Measurements from ENCODE around the gene RRAD.
"Not testable (repeated sequence)": the region's sequence is repeated elsewhere in the genome, so short reads cannot be mapped to it uniquely, and the experiment has no call there.

The RRAD gene

DNA sequence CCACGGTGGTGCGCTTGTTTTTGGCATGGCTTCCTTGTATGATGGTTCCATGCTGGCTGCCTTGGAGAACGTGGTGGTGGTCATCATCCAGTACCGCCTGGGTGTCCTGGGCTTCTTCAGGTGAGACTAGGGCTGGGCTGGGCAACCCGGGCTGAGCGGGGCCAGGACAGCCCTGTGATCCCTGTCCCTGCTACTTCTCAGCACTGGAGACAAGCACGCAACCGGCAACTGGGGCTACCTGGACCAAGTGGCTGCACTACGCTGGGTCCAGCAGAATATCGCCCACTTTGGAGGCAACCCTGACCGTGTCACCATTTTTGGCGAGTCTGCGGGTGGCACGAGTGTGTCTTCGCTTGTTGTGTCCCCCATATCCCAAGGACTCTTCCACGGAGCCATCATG is 14.9 kb upstream of the RRAD start:
- Histone ChIP-seq H3K27ac (no peak overlapping the region), H3K9me3 (ENCODE audit: low read depth, low read length) (no peaks in the 10 kb centered on the region), H3K36me3 (ENCODE audit: insufficient read depth, low read length) (no peaks in the 10 kb centered on the region; the same call in 1 of the 2 replicates), H3K9ac (ENCODE audit: insufficient read length) (no peak overlapping the region), H3K4me3 (no peak overlapping the region)
- no peak for DNase-seq (ENCODE audit: low read depth, low spot score)
- TF ChIP-seq EZH2 (IDR thresholded peaks at IDR 0.05) (no peak), POLR2AphosphoS5 (IDR thresholded peaks at IDR 0.05; ENCODE audit: borderline replicate concordance, low read depth, low read length) (no peak), FOXP2 (optimal IDR thresholded peaks at IDR 0.05; ENCODE audit: control extremely low read depth, extremely low read length, insufficient read depth) (no peak)

GRCh38 chr16:66939366-66939765 is 14.0 kb upstream of the RRAD start:
- Histone ChIP-seq H3K4me3 (no peak overlapping the region), H3K27ac (no peak overlapping the region), H3K9ac (ENCODE audit: insufficient read length) (no peak overlapping the region), H3K36me3 (ENCODE audit: insufficient read depth, low read length) (no peaks in the 10 kb centered on the region; the same call in 1 of the 2 replicates), H3K9me3 (ENCODE audit: low read depth, low read length) (no peaks in the 10 kb centered on the region)
- TF ChIP-seq EZH2 (IDR thresholded peaks at IDR 0.05), result no peak
- no peak for DNase-seq (ENCODE audit: low read depth, low spot score)

- no peaks in the 10 kb centered on the region for H3K9me3 ChIP-seq (ENCODE audit: low read depth, low read length)
- DNase-seq (ENCODE audit: low read depth, low spot score), result no peak
- no peaks in the 10 kb centered on the region; the same call in 1 of the 2 replicates for H3K36me3 ChIP-seq (ENCODE audit: insufficient read depth, low read length)
- no peak overlapping the region for H3K4me3 ChIP-seq
- no peak for TF ChIP-seq POLR2AphosphoS5 (IDR thresholded peaks at IDR 0.05; ENCODE audit: borderline replicate concordance, low read depth, low read length)
- no peak for TF ChIP-seq EZH2 (IDR thresholded peaks at IDR 0.05)
- TF ChIP-seq FOXP2 (optimal IDR thresholded peaks at IDR 0.05; ENCODE audit: control extremely low read depth, extremely low read length, insufficient read depth), result no peak
- no peak overlapping the region for H3K27ac ChIP-seq
- H3K9ac ChIP-seq (ENCODE audit: insufficient read length), result no peak overlapping the region
Observed at GRCh38 chr16:66937725-66938337, 12.5 kb upstream of the RRAD start.

GRCh38 chr16:66936889-66937554 is 11.7 kb upstream of the RRAD start:
- H3K36me3 ChIP-seq (ENCODE audit: insufficient read depth, low read length), result no peaks in the 10 kb centered on the region; the same call in 1 of the 2 replicates
- H3K9me3 ChIP-seq (ENCODE audit: low read depth, low read length), result no peaks in the 10 kb centered on the region

GRCh38 chr16:66936462-66936861 is 11.1 kb upstream of the RRAD start:
- Histone ChIP-seq H3K36me3 (ENCODE audit: insufficient read depth, low read length) (no peaks in the 10 kb centered on the region; the same call in 1 of the 2 replicates), H3K27ac (no peak overlapping the region), H3K9ac (ENCODE audit: insufficient read length) (no peak overlapping the region), H3K4me3 (no peak overlapping the region), H3K9me3 (ENCODE audit: low read depth, low read length) (no peaks in the 10 kb centered on the region)
- no peak for DNase-seq (ENCODE audit: low read depth, low spot score)
- TF ChIP-seq POLR2AphosphoS5 (IDR thresholded peaks at IDR 0.05; ENCODE audit: borderline replicate concordance, low read depth, low read length), result no peak
- no peak for TF ChIP-seq FOXP2 (optimal IDR thresholded peaks at IDR 0.05; ENCODE audit: control extremely low read depth, extremely low read length, insufficient read depth)
- TF ChIP-seq EZH2 (IDR thresholded peaks at IDR 0.05), result no peak

More at GRCh38 chr16:66936889-66937554, 11.7 kb upstream of the RRAD start:
- DNase-seq (ENCODE audit: low read depth, low spot score), result no peak
- Histone ChIP-seq H3K9ac (ENCODE audit: insufficient read length) (no peak overlapping the region), H3K27ac (no peak overlapping the region), H3K4me3 (no peak overlapping the region)
- TF ChIP-seq FOXP2 (optimal IDR thresholded peaks at IDR 0.05; ENCODE audit: control extremely low read depth, extremely low read length, insufficient read depth) (no peak), EZH2 (IDR thresholded peaks at IDR 0.05) (no peak), POLR2AphosphoS5 (IDR thresholded peaks at IDR 0.05; ENCODE audit: borderline replicate concordance, low read depth, low read length) (no peak)

DNA sequence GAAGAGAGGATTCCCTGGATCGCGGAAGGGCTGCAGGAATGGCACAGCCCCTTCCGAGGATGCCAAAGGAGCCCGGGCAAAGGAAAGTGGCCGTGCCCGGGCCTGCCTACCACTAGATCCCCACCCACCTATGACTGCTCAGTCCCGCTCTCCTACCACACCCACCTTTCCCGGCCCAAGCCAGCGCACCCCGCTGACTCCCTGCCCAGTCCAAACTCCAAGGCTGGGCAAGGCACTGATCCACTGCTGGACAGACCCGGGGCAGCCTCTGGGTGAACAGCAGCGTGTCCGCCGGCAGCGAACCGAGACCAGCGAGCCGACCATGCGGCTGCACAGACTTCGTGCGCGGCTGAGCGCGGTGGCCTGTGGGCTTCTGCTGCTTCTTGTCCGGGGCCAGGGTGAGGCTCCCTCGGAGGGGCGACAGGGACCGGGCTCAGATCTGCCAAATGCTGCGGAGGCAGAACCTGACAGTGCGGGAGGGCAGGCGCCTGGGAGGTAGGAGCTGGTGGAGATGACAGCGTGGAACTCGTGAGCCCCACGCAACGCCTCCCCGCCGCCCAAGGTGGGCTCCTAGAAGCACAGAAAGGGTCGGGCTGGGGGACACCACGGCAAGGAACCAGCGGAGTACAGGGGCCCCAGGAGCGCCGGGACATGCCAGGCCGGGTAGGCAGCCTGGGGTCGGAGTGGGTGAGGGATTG is 10.1 kb upstream of the RRAD start, which contains the start of gene CES2:
Gene CES2, plus strand, starts transcription at position 203 of the 698 bp plus-strand sequence. Its CDS starts 120 bp downstream, at position 323.
- no peak for DNase-seq (ENCODE audit: low read depth, low spot score)
- H3K4me3 ChIP-seq, result peak within 1 kb of the TSS; percentile 85
- TF ChIP-seq FOXP2 (optimal IDR thresholded peaks at IDR 0.05; ENCODE audit: control extremely low read depth, extremely low read length, insufficient read depth) (no peak), EZH2 (IDR thresholded peaks at IDR 0.05) (no peak), POLR2AphosphoS5 (IDR thresholded peaks at IDR 0.05; ENCODE audit: borderline replicate concordance, low read depth, low read length) (no peak)
- no peaks in the 10 kb centered on the region for H3K9me3 ChIP-seq (ENCODE audit: low read depth, low read length)
- peak within 1 kb of the TSS; percentile 85 for H3K9ac ChIP-seq (ENCODE audit: insufficient read length)
- no peak within 1 kb of the TSS for H3K27ac ChIP-seq
- no peaks in the 10 kb centered on the region; the same call in 1 of the 2 replicates for H3K36me3 ChIP-seq (ENCODE audit: insufficient read depth, low read length)

GRCh38 chr16:66934839-66935313 is 9.5 kb upstream of the RRAD start:
- H3K36me3 ChIP-seq (ENCODE audit: insufficient read depth, low read length); DNase-seq (ENCODE audit: low read depth, low spot score); H3K27ac ChIP-seq; H3K9me3 ChIP-seq (ENCODE audit: low read depth, low read length): not testable (repeated sequence)
- H3K4me3 ChIP-seq, result peak overlapping the region; percentile 85
- peak overlapping the region; percentile 85 for H3K9ac ChIP-seq (ENCODE audit: insufficient read length)

GRCh38 chr16:66934138-66934838 is 9.0 kb upstream of the RRAD start, which contains the start of gene CIAO2B:
CIAO2B (minus strand) TSS chr16:66934402; CDS start chr16:66934364, 38 bp downstream.
- Histone ChIP-seq H3K27ac (no peak within 1 kb of the TSS), H3K4me3 (peak within 1 kb of the TSS; percentile 85), H3K9me3 (ENCODE audit: low read depth, low read length) (no peaks in the 10 kb centered on the region), H3K9ac (ENCODE audit: insufficient read length) (peak within 1 kb of the TSS; percentile 85), H3K36me3 (ENCODE audit: insufficient read depth, low read length) (no peaks in the 10 kb centered on the region; the same call in 1 of the 2 replicates)
- DNase-seq (ENCODE audit: low read depth, low spot score), result no peak
- peak; percentile 83 for TF ChIP-seq POLR2AphosphoS5 (IDR thresholded peaks at IDR 0.05; ENCODE audit: borderline replicate concordance, low read depth, low read length)
- no peak for TF ChIP-seq FOXP2 (optimal IDR thresholded peaks at IDR 0.05; ENCODE audit: control extremely low read depth, extremely low read length, insufficient read depth)

Measured in SK-N-MC (cell line).